Progenitor cell of endocrine pancreas (in vitro differentiated cells): Measurements from ENCODE around the gene ATP8A2. TPM values are rescaled to one million over a fixed set of nuclear protein-coding genes. Genes with fewer than 3 reads are reported as not detected.

Source experiments
- DNase-seq: peaks from one replicate; pipeline ENCODE4 v3.0.0; 2021; ENCODE audit warnings: low spot score; ENCODE audit not compliant: unreplicated experiment
- H3K27ac Mint-ChIP-seq: 2 replicates; pipeline ENCODE4 v1.8.0; 2021; ENCODE audit warnings: mild to moderate bottlenecking, moderate library complexity, mixed read lengths
- H3K27me3 Mint-ChIP-seq: 2 replicates; pipeline ENCODE4 v1.8.0; 2021; ENCODE audit warnings: mixed read lengths
- H3K36me3 Mint-ChIP-seq: 2 replicates; pipeline ENCODE4 v1.8.0; 2022; ENCODE audit warnings: mixed read lengths; ENCODE audit not compliant: insufficient read depth
- H3K4me1 Mint-ChIP-seq: 2 replicates; pipeline ENCODE4 v1.8.0; 2021; ENCODE audit warnings: low read depth, mixed read lengths
- H3K4me3 Mint-ChIP-seq: 2 replicates; pipeline ENCODE4 v1.8.0; 2021; ENCODE audit warnings: low read depth, mild to moderate bottlenecking, moderate library complexity, mixed read lengths
- H3K9me3 Mint-ChIP-seq: 2 replicates; pipeline ENCODE4 v1.8.0; 2021; ENCODE audit warnings: low read depth, mixed read lengths
- CTCF ChIP-seq: fragments of 200-600 bp; sonication (generic); IDR thresholded peaks from one replicate; pipeline ENCODE4 v1.5.0; 2021; ENCODE audit warnings: antibody characterized with exemption, mild to moderate bottlenecking; ENCODE audit not compliant: unreplicated experiment
- total RNA-seq: library from RNA; stranded (reverse); gene quantifications from 2 replicates; pipeline ENCODE4 v1.2.1, GENCODE V29; 2021

Gene ATP8A2
- total RNA-seq, 1 donor from 2014 or later: 0.38 TPM

- no peak overlapping the region for H3K4me3 Mint-ChIP-seq
- peaks cover 27% of the 10 kb centered on the region for H3K27me3 Mint-ChIP-seq
- H3K9me3 Mint-ChIP-seq: no peaks in the 10 kb centered on the region
- H3K4me1 Mint-ChIP-seq: no peaks in the 10 kb centered on the region
- DNase-seq: no peak
- H3K27ac Mint-ChIP-seq: no peak overlapping the region
- H3K36me3 Mint-ChIP-seq: no peaks in the 10 kb centered on the region
- TF ChIP-seq CTCF: no peak
Observed at GRCh38 chr13:25415241-25415640, 43.5 kb downstream of the ATP8A2 start.

GRCh38 chr13:25417535-25417934 lies 45.8 kb downstream of the ATP8A2 start:
- H3K4me3 Mint-ChIP-seq: no peak overlapping the region

GRCh38 chr13:25420161-25420560 lies 48.4 kb downstream of the ATP8A2 start:
- no peaks in the 10 kb centered on the region for H3K36me3 Mint-ChIP-seq
- no peak overlapping the region for H3K4me3 Mint-ChIP-seq
- TF ChIP-seq CTCF: no peak
- H3K27ac Mint-ChIP-seq: no peak overlapping the region
- H3K27me3 Mint-ChIP-seq: peaks cover 28% of the 10 kb centered on the region
- no peak for DNase-seq
- H3K4me1 Mint-ChIP-seq: no peaks in the 10 kb centered on the region
- no peaks in the 10 kb centered on the region for H3K9me3 Mint-ChIP-seq

More at GRCh38 chr13:25417535-25417934, 45.8 kb downstream of the ATP8A2 start:
- DNase-seq: no peak
- no peak overlapping the region for H3K27ac Mint-ChIP-seq
- H3K9me3 Mint-ChIP-seq: no peaks in the 10 kb centered on the region
- H3K4me1 Mint-ChIP-seq: no peaks in the 10 kb centered on the region
- TF ChIP-seq CTCF: no peak
- no peaks in the 10 kb centered on the region for H3K36me3 Mint-ChIP-seq
- peaks cover 27% of the 10 kb centered on the region for H3K27me3 Mint-ChIP-seq

- no peak for DNase-seq
- no peaks in the 10 kb centered on the region for H3K4me1 Mint-ChIP-seq
- H3K9me3 Mint-ChIP-seq: peaks cover 4% of the 10 kb centered on the region
- H3K27me3 Mint-ChIP-seq: peaks cover 23% of the 10 kb centered on the region
- H3K36me3 Mint-ChIP-seq: no peaks in the 10 kb centered on the region
- no peak for TF ChIP-seq CTCF
- no peak overlapping the region for H3K4me3 Mint-ChIP-seq
- no peak overlapping the region for H3K27ac Mint-ChIP-seq
Observed at GRCh38 chr13:25421612-25422011, 49.8 kb downstream of the ATP8A2 start.

- peaks cover 4% of the 10 kb centered on the region for H3K9me3 Mint-ChIP-seq
- no peaks in the 10 kb centered on the region for H3K4me1 Mint-ChIP-seq
- no peaks in the 10 kb centered on the region for H3K36me3 Mint-ChIP-seq
- peaks cover 20% of the 10 kb centered on the region for H3K27me3 Mint-ChIP-seq
- no peak for TF ChIP-seq CTCF
- no peak overlapping the region for H3K27ac Mint-ChIP-seq
- DNase-seq: no peak
- H3K4me3 Mint-ChIP-seq: no peak overlapping the region
Observed at GRCh38 chr13:25422153-25422552, 50.4 kb downstream of the ATP8A2 start.
